Stomach (tissue), 4 donors: ENCODE measurements around the gene HS6ST3.

Experiments
- CTCF ChIP-seq, 7 experiments: fragments of 450-650 bp in 4 of 7; fragments of 200-600 bp in 3 of 7; sonication (generic) in 3 of 7; IDR thresholded peaks; one replicate each; pipeline ENCODE4 v1.5.1; 2016 to 2019; ENCODE audit warnings: antibody characterized with exemption in 7 of 7, control low read depth in 2 of 7, mild to moderate bottlenecking in 1 of 7
- POLR2A ChIP-seq, 4 donors: fragments of 450-650 bp; IDR thresholded peaks; one replicate each; pipeline ENCODE4 v1.6.1; 2016; ENCODE audit warnings: antibody characterized with exemption in 4 of 4, control low read depth in 2 of 4, mild to moderate bottlenecking in 1 of 4, moderate library complexity in 1 of 4
- POLR2AphosphoS5 ChIP-seq, 3 donors: sonication (generic); formaldehyde crosslinking; IDR thresholded peaks; one replicate each; pipeline ENCODE4 v1.6.1; 2016; ENCODE audit warnings: antibody characterized with exemption in 3 of 3

DNA sequence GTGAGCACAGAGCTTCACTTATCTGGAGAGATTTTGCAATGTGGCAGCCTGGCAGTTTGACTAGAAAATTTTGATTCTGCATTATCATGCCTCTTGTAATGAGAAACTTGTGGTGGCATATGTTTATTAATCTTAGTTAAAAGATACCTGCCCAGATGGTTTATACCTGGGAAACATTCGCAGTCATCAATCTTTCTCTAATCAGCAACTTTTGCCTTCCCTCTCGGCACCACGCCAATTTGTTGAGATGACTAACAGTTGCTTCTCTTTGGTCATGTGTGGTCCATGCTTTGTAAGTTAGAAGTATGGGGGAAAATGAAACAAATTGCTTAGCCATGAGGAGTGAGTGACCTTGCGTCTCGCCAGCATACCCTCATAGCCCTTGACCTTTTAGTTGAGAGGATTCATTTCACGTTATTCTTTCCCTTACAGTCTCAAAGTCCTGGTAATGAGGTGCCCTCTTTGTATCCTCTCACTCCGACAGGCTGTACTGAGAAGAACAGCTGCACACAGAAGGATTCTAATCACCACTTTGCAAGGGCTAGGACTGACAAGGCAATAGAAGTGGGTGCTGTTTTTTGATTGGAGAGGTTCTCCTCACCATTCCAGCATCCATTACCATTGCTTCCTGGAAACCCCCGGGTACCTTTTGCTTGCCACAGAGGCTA, 703.0 kb downstream of the HS6ST3 start:
- TF ChIP-seq CTCF (IDR thresholded peaks at IDR 0.05) (no peak), POLR2AphosphoS5 (IDR thresholded peaks at IDR 0.05) (no peak), POLR2A (IDR thresholded peaks at IDR 0.05) (no peak)
